Endothelial cell of umbilical vein (primary cell): ENCODE results near the gene HIC2.
"Not testable (repeated sequence)": the region's sequence is repeated elsewhere in the genome, so short reads cannot be mapped to it uniquely, and the experiment has no call there.

Source experiments
- EZH2 ChIP-seq: IDR thresholded peaks from 2 replicates; pipeline ENCODE4 v1.6.1; 2012; ENCODE audit warnings: borderline replicate concordance, low read depth, mild to moderate bottlenecking, moderate library complexity, low read length, inconsistent platforms; ENCODE audit not compliant: severe bottlenecking
- MYC ChIP-seq: IDR thresholded peaks from one replicate; pipeline ENCODE4 v1.6.1; 2011; ENCODE audit warnings: mild to moderate bottlenecking, low read depth, low read length
- POLR2A ChIP-seq: IDR thresholded peaks from 2 replicates; pipeline ENCODE4 v1.6.1; 2012; ENCODE audit warnings: low read depth, mild to moderate bottlenecking, control low read depth, low read length
- POLR2AphosphoS5 ChIP-seq: IDR thresholded peaks from 2 replicates; pipeline ENCODE4 v1.6.1; 2012; ENCODE audit warnings: low read depth, mild to moderate bottlenecking, control low read depth, low read length, moderate library complexity; ENCODE audit not compliant: insufficient read depth
- TF ChIP-seq, protein P1 (sequence below), 2 donors: IDR thresholded peaks; 1 replicate in 1 of 2; 2 replicates in 1 of 2; pipeline ENCODE4 v1.5.1; 2011; ENCODE audit warnings: low read length in 2 of 2, mild to moderate bottlenecking in 2 of 2, moderate library complexity in 2 of 2, control low read depth in 1 of 2, inconsistent platforms in 1 of 2, low read depth in 1 of 2; ENCODE audit not compliant: insufficient read depth in 1 of 2; ENCODE audit errors: extremely low read depth in 1 of 2
- TF ChIP-seq, protein P2 (sequence below): IDR thresholded peaks from 2 replicates; pipeline ENCODE4 v1.6.1; 2011; ENCODE audit not compliant: insufficient read depth, insufficient read length

DNA sequence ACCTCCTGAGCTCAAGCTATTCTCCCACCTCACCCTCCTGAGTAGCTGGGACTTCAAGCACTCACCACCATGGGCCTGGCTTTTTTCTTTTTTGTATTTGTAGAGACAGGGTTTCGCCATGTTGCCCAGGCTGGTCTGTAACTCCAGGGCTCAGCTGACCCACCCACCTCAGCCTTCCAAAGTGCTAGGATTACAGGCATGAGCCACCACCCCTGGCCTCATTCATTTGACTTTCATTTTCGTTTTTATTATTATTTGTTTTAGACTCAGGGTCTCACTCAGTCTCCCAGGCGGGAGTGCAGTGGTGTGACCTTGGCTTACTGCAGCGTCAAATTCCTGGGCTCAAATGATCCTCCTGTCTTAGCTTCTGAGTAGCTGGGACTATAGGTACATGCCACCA, 9.4 kb upstream of the HIC2 start:
- TF ChIP-seq, protein P1, sequence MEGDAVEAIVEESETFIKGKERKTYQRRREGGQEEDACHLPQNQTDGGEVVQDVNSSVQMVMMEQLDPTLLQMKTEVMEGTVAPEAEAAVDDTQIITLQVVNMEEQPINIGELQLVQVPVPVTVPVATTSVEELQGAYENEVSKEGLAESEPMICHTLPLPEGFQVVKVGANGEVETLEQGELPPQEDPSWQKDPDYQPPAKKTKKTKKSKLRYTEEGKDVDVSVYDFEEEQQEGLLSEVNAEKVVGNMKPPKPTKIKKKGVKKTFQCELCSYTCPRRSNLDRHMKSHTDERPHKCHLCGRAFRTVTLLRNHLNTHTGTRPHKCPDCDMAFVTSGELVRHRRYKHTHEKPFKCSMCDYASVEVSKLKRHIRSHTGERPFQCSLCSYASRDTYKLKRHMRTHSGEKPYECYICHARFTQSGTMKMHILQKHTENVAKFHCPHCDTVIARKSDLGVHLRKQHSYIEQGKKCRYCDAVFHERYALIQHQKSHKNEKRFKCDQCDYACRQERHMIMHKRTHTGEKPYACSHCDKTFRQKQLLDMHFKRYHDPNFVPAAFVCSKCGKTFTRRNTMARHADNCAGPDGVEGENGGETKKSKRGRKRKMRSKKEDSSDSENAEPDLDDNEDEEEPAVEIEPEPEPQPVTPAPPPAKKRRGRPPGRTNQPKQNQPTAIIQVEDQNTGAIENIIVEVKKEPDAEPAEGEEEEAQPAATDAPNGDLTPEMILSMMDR (IDR thresholded peaks at IDR 0.05; ENCODE audit: extremely low read depth in 1 of 2, insufficient read depth in 1 of 2, low read depth in 1 of 2, low read length in 2 of 2) = not testable (repeated sequence)
- TF ChIP-seq, protein P2, sequence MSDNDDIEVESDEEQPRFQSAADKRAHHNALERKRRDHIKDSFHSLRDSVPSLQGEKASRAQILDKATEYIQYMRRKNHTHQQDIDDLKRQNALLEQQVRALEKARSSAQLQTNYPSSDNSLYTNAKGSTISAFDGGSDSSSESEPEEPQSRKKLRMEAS = not testable (repeated sequence)
- TF ChIP-seq POLR2AphosphoS5, EZH2, POLR2A, MYC: not testable (repeated sequence)
